GM06990 (cell line): ENCODE measurements around the gene CTNNBIP1.

Source experiments
- DNase-seq: peaks from one replicate; pipeline ENCODE4 v3.0.0-alpha.2; 2011; ENCODE audit not compliant: insufficient read length; ENCODE audit errors: extremely low read depth
- H3K27me3 ChIP-seq: replicated peaks from 2 replicates; pipeline ENCODE4 v1.6.0; 2011; ENCODE audit warnings: low read length; ENCODE audit not compliant: control insufficient read depth, insufficient read depth
- H3K36me3 ChIP-seq: 2 replicates; pipeline ENCODE4 v1.5.1; 2011; ENCODE audit warnings: low read length; ENCODE audit not compliant: control insufficient read depth, insufficient read depth
- H3K4me3 ChIP-seq: replicated peaks from 2 replicates; pipeline ENCODE4 v1.5.1; 2011; ENCODE audit warnings: low read depth, mild to moderate bottlenecking, control low read depth, low read length
- CTCF ChIP-seq: IDR thresholded peaks from 2 replicates; pipeline ENCODE4 v1.5.1; 2011; ENCODE audit warnings: low read length, control low read depth, mild to moderate bottlenecking, inconsistent platforms; ENCODE audit not compliant: insufficient read depth, poor library complexity, severe bottlenecking

CTNNBIP1 gene

GRCh38 chr1:9846611-9847171 lies 63.4 kb downstream of the CTNNBIP1 start:
- DNase-seq = no peak
- Histone ChIP-seq H3K27me3 (no peaks in the 10 kb centered on the region), H3K36me3 (no peaks in the 10 kb centered on the region), H3K4me3 (no peak overlapping the region)
- TF ChIP-seq CTCF = no peak

GRCh38 chr1:9845914-9846313 lies 64.2 kb downstream of the CTNNBIP1 start:
- Histone ChIP-seq H3K4me3 (no peak overlapping the region), H3K27me3 (no peaks in the 10 kb centered on the region), H3K36me3 (no peaks in the 10 kb centered on the region)
- DNase-seq = no peak
- TF ChIP-seq CTCF = no peak

- H3K4me3 ChIP-seq = no peak overlapping the region
- TF ChIP-seq CTCF = no peak
- no peaks in the 10 kb centered on the region for H3K36me3 ChIP-seq
- DNase-seq = no peak
- H3K27me3 ChIP-seq = no peaks in the 10 kb centered on the region
Measured at GRCh38 chr1:9844756-9845155, 65.3 kb downstream of the CTNNBIP1 start.

- Histone ChIP-seq H3K4me3 (no peak overlapping the region), H3K27me3 (no peaks in the 10 kb centered on the region), H3K36me3 (no peaks in the 10 kb centered on the region)
- no peak for DNase-seq
- no peak for TF ChIP-seq CTCF
Measured at GRCh38 chr1:9844106-9844505, 66.0 kb downstream of the CTNNBIP1 start.

- Histone ChIP-seq H3K27me3 (no peaks in the 10 kb centered on the region), H3K36me3 (no peaks in the 10 kb centered on the region), H3K4me3 (no peak overlapping the region)
- TF ChIP-seq CTCF = no peak
- no peak for DNase-seq
Measured at GRCh38 chr1:9843576-9843945, 66.5 kb downstream of the CTNNBIP1 start.
